ENCODE measurements around the gene PNMA8A.

The PNMA8A gene

GRCh38 chr19:46427518-46428045 lies 43.8 kb downstream of the PNMA8A start:
- DNase-seq (ENCODE audit: low spot score) = no peak

- DNase-seq (ENCODE audit: low spot score) = peak; percentile 83
Observed at GRCh38 chr19:46426506-46427162, 44.7 kb downstream of the PNMA8A start.

GRCh38 chr19:46426035-46426505 lies 45.3 kb downstream of the PNMA8A start:
- no peak for DNase-seq (ENCODE audit: low spot score)

- no peak for DNase-seq (ENCODE audit: low spot score)
Observed at GRCh38 chr19:46423188-46423587, 48.2 kb downstream of the PNMA8A start.

- no peak for DNase-seq (ENCODE audit: low spot score)
Observed at GRCh38 chr19:46422344-46422743, 49.0 kb downstream of the PNMA8A start.

- no peak for DNase-seq (ENCODE audit: low spot score)
Observed at GRCh38 chr19:46420056-46420455, 51.3 kb downstream of the PNMA8A start.
